ENCODE data around the gene CIB4.

Gene CIB4

GRCh38 chr2:26618611-26619010, 22.6 kb downstream of the CIB4 start (continued):
- TF ChIP-seq ZFP3 (CRISPR knock-in tag; IDR thresholded peaks at IDR 0.05): no peak
- TF ChIP-seq ZFP30 (CRISPR knock-in tag; IDR thresholded peaks at IDR 0.05): no peak
- TF ChIP-seq CSDC2 (CRISPR knock-in tag; IDR thresholded peaks at IDR 0.05): no peak
- no peak for TF ChIP-seq ESRRG (CRISPR knock-in tag; IDR thresholded peaks at IDR 0.05)
- TF ChIP-seq TOX (CRISPR knock-in tag; IDR thresholded peaks at IDR 0.05; ENCODE audit: borderline replicate concordance): no peak
- no peak for TF ChIP-seq CSRNP3 (CRISPR knock-in tag; IDR thresholded peaks at IDR 0.05)
- no peak for TF ChIP-seq ZNF565 (CRISPR knock-in tag; conservative IDR thresholded peaks at IDR 0.05; ENCODE audit: low read depth)

GRCh38 chr2:26617588-26618083, 23.5 kb downstream of the CIB4 start:
- no peak for ATAC-seq
- no peak for TF ChIP-seq TCF4 (CRISPR knock-in tag; IDR thresholded peaks at IDR 0.05; ENCODE audit: borderline replicate concordance)
- TF ChIP-seq ZNF565 (CRISPR knock-in tag; conservative IDR thresholded peaks at IDR 0.05; ENCODE audit: low read depth): no peak

GRCh38 chr2:26616706-26617587, 24.2 kb downstream of the CIB4 start:
- no peak for ATAC-seq
- TF ChIP-seq OSR1 (CRISPR knock-in tag; IDR thresholded peaks at IDR 0.05) (no peak), ZNF565 (CRISPR knock-in tag; conservative IDR thresholded peaks at IDR 0.05; ENCODE audit: low read depth) (no peak), ZNF8 (CRISPR knock-in tag; IDR thresholded peaks at IDR 0.05) (no peak), ZNF70 (CRISPR knock-in tag; IDR thresholded peaks at IDR 0.05) (no peak), GLIS3 (CRISPR knock-in tag; IDR thresholded peaks at IDR 0.05) (no peak), CREB5 (CRISPR knock-in tag; IDR thresholded peaks at IDR 0.05; ENCODE audit: low read depth) (no peak), CSRNP3 (CRISPR knock-in tag; IDR thresholded peaks at IDR 0.05) (no peak), POU6F1 (CRISPR knock-in tag; IDR thresholded peaks at IDR 0.05; ENCODE audit: borderline replicate concordance, low read depth) (no peak), BACH2 (CRISPR knock-in tag; IDR thresholded peaks at IDR 0.05; ENCODE audit: borderline replicate concordance) (no peak)

- ATAC-seq: no peak
Measured at GRCh38 chr2:26615860-26616705, 25.1 kb downstream of the CIB4 start.

More at GRCh38 chr2:26615860-26616705, 25.1 kb downstream of the CIB4 start:
- TF ChIP-seq ZC3H10 (CRISPR knock-in tag; IDR thresholded peaks at IDR 0.05) (no peak), CREB5 (CRISPR knock-in tag; IDR thresholded peaks at IDR 0.05; ENCODE audit: low read depth) (no peak)

Measured in SK-N-SH treated with all-trans-retinoic acid at 6 μM for 48 hours (cell line).